H1 (cell line): ENCODE results near the gene PDSS1. TPM values are rescaled to one million over a fixed set of nuclear protein-coding genes. Genes with fewer than 3 reads are reported as not detected.

Experiments used
- ATF3 ChIP-seq: IDR thresholded peaks from 2 replicates; pipeline ENCODE4 v1.6.1; 2011; ENCODE audit warnings: low read depth, mild to moderate bottlenecking, low read length; ENCODE audit not compliant: insufficient read depth
- CHD2 ChIP-seq: IDR thresholded peaks from 2 replicates; pipeline ENCODE4 v1.6.1; 2012; ENCODE audit warnings: low read length, improper control_type of control experiment
- EP300 ChIP-seq, 2 experiments: IDR thresholded peaks; 1 replicate in 1 of 2; 2 replicates in 1 of 2; pipeline ENCODE4 v1.6.1; 2011 to 2012; ENCODE audit warnings: low read depth in 2 of 2, low read length in 2 of 2, mild to moderate bottlenecking in 2 of 2, borderline replicate concordance in 1 of 2, inconsistent platforms in 1 of 2, moderate library complexity in 1 of 2
- EZH2 ChIP-seq: fragments of 200-600 bp; sonication (generic); IDR thresholded peaks from 2 replicates; pipeline ENCODE4 v1.7.1; 2012; ENCODE audit warnings: low read depth, mild to moderate bottlenecking, moderate library complexity, low read length, inconsistent platforms; ENCODE audit not compliant: severe bottlenecking
- HDAC2 ChIP-seq, 2 experiments: fragments of 300-600 bp in 1 of 2; sonication (generic) in 1 of 2; IDR thresholded peaks; 2 replicates each; pipeline ENCODE4 v1.6.1; 2011 to 2012; ENCODE audit warnings: low read depth in 2 of 2, low read length in 2 of 2, mild to moderate bottlenecking in 2 of 2, moderate library complexity in 2 of 2, borderline replicate concordance in 1 of 2, inconsistent platforms in 1 of 2
- KDM1A ChIP-seq: fragments of 200-600, 300-600 bp; sonication (generic); IDR thresholded peaks from 2 replicates; pipeline ENCODE4 v1.7.1; 2016; ENCODE audit warnings: mild to moderate bottlenecking, low read length, borderline replicate concordance
- MAFK ChIP-seq: IDR thresholded peaks from 2 replicates; pipeline ENCODE4 v1.6.1; 2012; ENCODE audit warnings: low read depth, mild to moderate bottlenecking, improper control_type of control experiment, low read length
- POLR2AphosphoS5 ChIP-seq: IDR thresholded peaks from 2 replicates; pipeline ENCODE4 v1.6.1; 2011; ENCODE audit warnings: low read depth, low read length
- RAD21 ChIP-seq, 2 experiments: IDR thresholded peaks in 1 of 2; conservative IDR thresholded peaks in 1 of 2; 2 replicates each; pipeline ENCODE4 v1.6.1; 2011; ENCODE audit warnings: low read depth in 2 of 2, low read length in 2 of 2, improper control_type of control experiment in 1 of 2, inconsistent platforms in 1 of 2, mild to moderate bottlenecking in 1 of 2, moderate library complexity in 1 of 2
- SP4 ChIP-seq: IDR thresholded peaks from 2 replicates; pipeline ENCODE4 v1.6.1; 2012; ENCODE audit warnings: low read length, inconsistent platforms
- TAF7 ChIP-seq: optimal IDR thresholded peaks from 2 replicates; pipeline ENCODE3; 2011; ENCODE audit warnings: low read depth, mild to moderate bottlenecking, inconsistent platforms, low read length, moderate library complexity, borderline replicate concordance
- TBP ChIP-seq: IDR thresholded peaks from 2 replicates; pipeline ENCODE4 v1.6.1; 2011; ENCODE audit warnings: low read depth, low read length, improper control_type of control experiment
- polyA plus RNA-seq, 7 experiments: library from polyadenylated mRNA; depleted of rRNA in 3 of 7; stranded (reverse) in 5 of 7; unstranded in 2 of 7; fragments of >200 nt in 5 of 7; fragments of 200-250 nt in 2 of 7; gene quantifications; 1 replicate in 5 of 7; 2 replicates in 1 of 7; 4 replicates in 1 of 7; pipeline versions ENCODE4 v1.2.1 to v1.2.3, GENCODE V29; 2011 to 2013; ENCODE audit warnings: missing spikeins in 2 of 7, mixed read lengths in 2 of 7
- total RNA-seq: library from RNA; stranded (reverse); fragmentation: NEBNext Ultra II Directional; extraction: Animal tissue kit (Norgen Biotek cat#: 25700); gene quantifications from 2 replicates; pipeline ENCODE4 v1.2.1, GENCODE V29; 2021

The PDSS1 gene
- total and polyA plus RNA-seq, 2 of the 8 experiments (the other 6 are each of a cell fraction or from before 2014, with no cell fraction given), result 21.3 to 26.0 TPM

- TF ChIP-seq RAD21 (IDR thresholded peaks at IDR 0.05 in 1 of 2, conservative IDR thresholded peaks at IDR 0.05 in 1 of 2; ENCODE audit: low read depth in 2 of 2, low read length in 2 of 2) (no peak), EP300 (IDR thresholded peaks at IDR 0.05; ENCODE audit: borderline replicate concordance in 1 of 2, low read depth in 2 of 2, low read length in 2 of 2) (no peak), HDAC2 (IDR thresholded peaks at IDR 0.05; ENCODE audit: borderline replicate concordance in 1 of 2, low read depth in 2 of 2, low read length in 2 of 2) (peak in 1 of 2 experiments; percentile 69; a peak in 1 of 4 replicates), POLR2AphosphoS5 (no peak), ATF3 (no peak), TBP (peak; percentile 83; the same call in 1 of the 2 replicates), CHD2 (no peak), EZH2 (no peak), SP4 (no peak), KDM1A (no peak), MAFK (no peak), TAF7 (no peak)
These were observed at the start of gene PDSS1 (continued) for GRCh38 chr10:26697163-26697921.
